Myocyte (in vitro differentiated cells): ENCODE results near the gene SEC23IP. TPM values are rescaled to one million over a fixed set of nuclear protein-coding genes. Genes with fewer than 3 reads are reported as not detected.
"Not testable (repeated sequence)": the region's sequence is repeated elsewhere in the genome, so short reads cannot be mapped to it uniquely, and the experiment has no call there.

ENCODE experiments used
- DNase-seq: peaks from one replicate; pipeline ENCODE4 v3.0.0-alpha.2; 2012; ENCODE audit warnings: low read depth
- polyA plus RNA-seq: library from polyadenylated mRNA; unstranded; fragments of >200 nt; gene quantifications from one replicate; pipeline ENCODE4 v1.2.1, GENCODE V29; 2012; ENCODE audit warnings: missing spikeins
- total RNA-seq: library from RNA; depleted of rRNA; stranded (reverse); fragments of >200 nt; gene quantifications from 2 replicates; pipeline ENCODE4 v1.2.3, GENCODE V29; 2014

SEC23IP gene
- 21.4 and 29.0 TPM in 2 replicates for total RNA-seq
- 23.5 TPM for polyA plus RNA-seq

- DNase-seq, result peak; percentile 97
Observed at GRCh38 chr10:119892188-119893065, at the start of gene SEC23IP. Gene SEC23IP (plus strand): TSS chr10:119892730. CDS start chr10:119892783, 53 bp downstream.

- no peak for DNase-seq
Observed at GRCh38 chr10:119845656-119846055, 46.9 kb upstream of the SEC23IP start.

- peak; percentile 74 for DNase-seq
Observed at GRCh38 chr10:119849031-119849789, 43.3 kb upstream of the SEC23IP start.

- DNase-seq, result no peak
Observed at GRCh38 chr10:119849944-119850343, 42.6 kb upstream of the SEC23IP start.

- no peak for DNase-seq
Observed at GRCh38 chr10:119852277-119852676, 40.3 kb upstream of the SEC23IP start.

- no peak for DNase-seq
Observed at GRCh38 chr10:119852822-119853221, 39.7 kb upstream of the SEC23IP start.

- peak; percentile 78 for DNase-seq
Observed at GRCh38 chr10:119853574-119853973, 39.0 kb upstream of the SEC23IP start.

GRCh38 chr10:119858063-119858462 is 34.5 kb upstream of the SEC23IP start:
- no peak for DNase-seq

- DNase-seq, result peak; percentile 52
Observed at GRCh38 chr10:119859420-119860258, 32.9 kb upstream of the SEC23IP start.

- no peak for DNase-seq
Observed at GRCh38 chr10:119860866-119861607, 31.5 kb upstream of the SEC23IP start.

- no peak for DNase-seq
Observed at GRCh38 chr10:119862524-119862923, 30.0 kb upstream of the SEC23IP start.

GRCh38 chr10:119863951-119864565 is 28.5 kb upstream of the SEC23IP start:
- no peak for DNase-seq

GRCh38 chr10:119865699-119866240 is 26.8 kb upstream of the SEC23IP start:
- DNase-seq, result no peak

GRCh38 chr10:119867317-119867716 is 25.2 kb upstream of the SEC23IP start:
- DNase-seq, result no peak

- DNase-seq, result not testable (repeated sequence)
Observed at GRCh38 chr10:119869398-119869797, 23.1 kb upstream of the SEC23IP start.

- no peak for DNase-seq
Observed at GRCh38 chr10:119871881-119872609, 20.5 kb upstream of the SEC23IP start.

GRCh38 chr10:119872610-119872859 is 20.0 kb upstream of the SEC23IP start, which contains the start of gene MCMBP:
Gene MCMBP (minus strand): TSS chr10:119872843. CDS start chr10:119872584, 259 bp downstream.
- peak; percentile 20 for DNase-seq

- peak; percentile 88 for DNase-seq
Observed at GRCh38 chr10:119872860-119873681, 19.5 kb upstream of the SEC23IP start.
